HepG2 (cell line): ENCODE results near the gene SIM1. TPM values are rescaled to one million over a fixed set of nuclear protein-coding genes. Genes with fewer than 3 reads are reported as not detected.

Experiments
- BCL6 ChIP-seq: IDR thresholded peaks from 2 replicates; pipeline ENCODE4 v1.6.1; 2016; ENCODE audit warnings: missing genetic modification reagents, missing compliant biosample characterization
- BHLHE40 ChIP-seq: IDR thresholded peaks from 2 replicates; pipeline ENCODE4 v1.6.1; 2011; ENCODE audit warnings: low read length, improper control_type of control experiment
- CBX5 ChIP-seq: sonication (generic); formaldehyde crosslinking; IDR thresholded peaks from 2 replicates; pipeline ENCODE4 v1.4.0; 2020; ENCODE audit warnings: missing genetic modification reagents, borderline replicate concordance
- FOXO1 ChIP-seq: sonication (generic); formaldehyde crosslinking; IDR thresholded peaks from 2 replicates; pipeline ENCODE4 v1.4.0; 2020; ENCODE audit warnings: missing genetic modification reagents
- HMG20A ChIP-seq: IDR thresholded peaks from 2 replicates; pipeline ENCODE4 v1.6.1; 2016; ENCODE audit warnings: borderline replicate concordance
- KLF11 ChIP-seq: IDR thresholded peaks from 2 replicates; pipeline ENCODE4 v1.6.1; 2016; ENCODE audit warnings: missing compliant biosample characterization
- MEF2D ChIP-seq: sonication (generic); formaldehyde crosslinking; IDR thresholded peaks from 2 replicates; pipeline ENCODE4 v1.5.1; 2020; ENCODE audit warnings: mild to moderate bottlenecking, missing genetic modification reagents
- SOX5 ChIP-seq: IDR thresholded peaks from 2 replicates; pipeline ENCODE4 v1.6.1; 2016; ENCODE audit warnings: borderline replicate concordance
- TRIM22 ChIP-seq: fragments of 450-650 bp; IDR thresholded peaks from 2 replicates; pipeline ENCODE4 v1.6.1; 2017
- ZHX2 ChIP-seq, 2 experiments: sonication (generic) in 1 of 2; formaldehyde crosslinking in 1 of 2; IDR thresholded peaks; 2 replicates each; pipeline versions ENCODE4 v1.6.1 to v1.9.0; 2014 to 2022; ENCODE audit warnings: antibody characterized with exemption in 1 of 2, borderline replicate concordance in 1 of 2, inconsistent platforms in 1 of 2, low read depth in 1 of 2, missing genetic modification reagents in 1 of 2
- ZNF609 ChIP-seq: sonication (generic); formaldehyde crosslinking; IDR thresholded peaks from 2 replicates; pipeline ENCODE4 v1.4.0; 2020; ENCODE audit warnings: mild to moderate bottlenecking, missing genetic modification reagents, borderline replicate concordance
- ZNF644 ChIP-seq: IDR thresholded peaks from 2 replicates; pipeline ENCODE4 v1.6.1; 2016; ENCODE audit warnings: low read depth
- ZNF839 ChIP-seq: sonication (generic); formaldehyde crosslinking; IDR thresholded peaks from 2 replicates; pipeline ENCODE4 v1.4.0; 2020; ENCODE audit warnings: missing genetic modification reagents, mild to moderate bottlenecking, borderline replicate concordance
- polyA plus RNA-seq, 8 experiments: library from polyadenylated mRNA; depleted of rRNA in 3 of 8; stranded (reverse) in 7 of 8; unstranded in 1 of 8; fragments of >200 nt; fragmentation: Illumina TruSeq in 4 of 8; extraction: Trizol in 4 of 8; gene quantifications; 2 replicates each; pipeline versions ENCODE4 v1.2.1 to v1.2.3, GENCODE V29; 2011 to 2016; ENCODE audit warnings: low read depth in 4 of 8, missing spikeins in 1 of 8, mixed read lengths in 1 of 8; ENCODE audit not compliant: insufficient read depth in 1 of 8
- total RNA-seq, 5 experiments: library from RNA; depleted of rRNA; stranded (reverse); fragments of >200 nt; fragmentation: Illumina TruSeq; extraction: Trizol; gene quantifications; 2 replicates each; pipeline ENCODE4 v1.2.3, GENCODE V29; 2016; ENCODE audit warnings: low read depth in 1 of 5
- TF ChIP-seq, protein P1 (sequence below): sonication (generic); formaldehyde crosslinking; IDR thresholded peaks from 2 replicates; pipeline ENCODE4 v1.4.0; 2020; ENCODE audit warnings: mild to moderate bottlenecking, missing genetic modification reagents

Gene SIM1
- total and polyA plus RNA-seq, 2 of the 13 experiments (the other 11 are each of a cell fraction or from before 2014, with no cell fraction given) = not detected

DNA sequence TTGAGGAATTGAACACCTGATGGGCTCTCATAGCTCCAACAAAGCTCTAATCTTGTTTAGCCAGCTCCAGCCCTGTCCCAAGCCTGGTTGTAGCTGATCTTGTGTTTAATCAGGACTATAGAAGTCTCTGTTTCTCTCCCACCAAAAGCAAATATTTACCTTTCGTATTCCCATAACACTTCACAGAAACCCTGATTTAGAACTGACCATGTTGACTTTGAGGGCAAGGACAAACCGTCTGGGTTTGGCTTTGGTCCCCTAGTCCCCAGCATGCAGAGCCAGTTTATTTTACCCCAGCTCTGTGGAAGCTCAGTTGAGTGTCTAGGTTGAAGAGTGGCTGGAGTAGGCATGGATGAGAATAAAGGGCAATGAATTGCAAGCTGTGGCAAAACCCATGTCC lies 18.0 kb upstream of the SIM1 start (continued):
- TF ChIP-seq SOX5 (CRISPR knock-in tag) (peak; percentile 73), ZHX2 (IDR thresholded peaks at IDR 0.05; ENCODE audit: low read depth) (no peak), ZHX2 (CRISPR knock-in tag; IDR thresholded peaks at IDR 0.05; ENCODE audit: borderline replicate concordance) (no peak), FOXO1 (0 out of 2 replicates have a peak, but pooled peaks have one; percentile 29), ZNF644 (CRISPR knock-in tag) (peak; percentile 78), CBX5 (CRISPR knock-in tag) (peak; percentile 28; the same call in 1 of the 2 replicates), TRIM22 (no peak), ZNF609 (CRISPR knock-in tag) (peak; percentile 68; the same call in 1 of the 2 replicates), BCL6 (CRISPR knock-in tag) (peak; percentile 80), MEF2D (CRISPR knock-in tag) (peak; percentile 53; the same call in 1 of the 2 replicates), KLF11 (CRISPR knock-in tag) (no peak), ZNF839 (CRISPR knock-in tag) (no peak), HMG20A (CRISPR knock-in tag) (peak; percentile 92), BHLHE40 (no peak)
- TF ChIP-seq, protein P1, sequence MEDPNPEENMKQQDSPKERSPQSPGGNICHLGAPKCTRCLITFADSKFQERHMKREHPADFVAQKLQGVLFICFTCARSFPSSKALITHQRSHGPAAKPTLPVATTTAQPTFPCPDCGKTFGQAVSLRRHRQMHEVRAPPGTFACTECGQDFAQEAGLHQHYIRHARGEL (CRISPR knock-in tag) = no peak
